NCI-H1092 (cell line): ENCODE measurements around the gene FFAR1.

Experiments
- DNase-seq: peaks from one replicate; lab custom pipeline; 2025; lab: John Stamatoyannopoulos, UW

FFAR1 gene

DNA sequence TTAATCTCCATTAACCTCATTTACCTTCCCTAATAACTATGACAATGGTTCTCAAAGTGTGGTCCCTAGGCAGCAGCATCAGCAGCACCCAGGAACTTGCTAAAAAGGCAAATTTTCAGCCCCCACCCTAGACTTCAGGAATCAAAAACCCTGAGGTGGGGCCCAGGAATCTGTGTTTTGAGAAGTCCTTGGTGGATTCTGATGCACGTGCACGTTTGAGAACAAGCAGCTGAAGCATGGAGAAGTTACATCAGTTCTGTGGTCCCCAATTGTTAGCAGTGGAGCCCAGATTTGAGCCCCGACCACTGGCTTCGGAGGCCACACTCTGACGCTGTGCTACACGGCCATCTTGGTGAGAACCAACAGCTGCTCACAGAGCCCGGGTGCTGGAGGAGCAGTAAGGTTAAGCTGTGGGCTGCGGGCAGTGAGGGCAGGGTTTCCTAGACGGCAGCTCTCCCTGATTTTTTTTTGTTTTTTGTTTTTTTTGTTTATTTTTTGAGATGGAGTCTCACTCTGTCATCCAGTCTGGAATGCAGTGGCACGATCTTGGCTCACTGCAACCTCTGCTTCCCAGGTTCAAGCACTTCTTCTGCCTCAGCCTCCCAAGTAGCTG is 32.7 kb upstream of the FFAR1 start:
- no peak for DNase-seq

DNA sequence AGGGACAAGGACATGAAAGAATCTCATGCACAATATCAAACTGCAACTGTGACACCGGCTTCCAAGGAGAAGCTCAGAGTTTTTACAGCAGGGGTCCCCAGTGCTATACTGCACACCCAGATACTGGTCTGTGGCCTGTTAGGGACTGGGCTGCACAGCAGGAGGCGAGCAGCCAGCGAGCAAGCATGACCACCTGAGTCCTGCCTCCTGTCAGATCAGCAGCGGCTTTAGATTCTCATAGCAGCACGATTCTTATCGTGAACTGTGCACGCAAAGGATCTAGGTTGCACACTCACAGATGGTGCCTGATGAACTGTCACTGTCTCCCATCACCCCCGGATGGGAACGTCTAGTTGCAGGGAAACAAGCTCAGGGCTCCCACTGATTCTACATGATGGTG is 31.8 kb upstream of the FFAR1 start:
- DNase-seq = no peak

DNA sequence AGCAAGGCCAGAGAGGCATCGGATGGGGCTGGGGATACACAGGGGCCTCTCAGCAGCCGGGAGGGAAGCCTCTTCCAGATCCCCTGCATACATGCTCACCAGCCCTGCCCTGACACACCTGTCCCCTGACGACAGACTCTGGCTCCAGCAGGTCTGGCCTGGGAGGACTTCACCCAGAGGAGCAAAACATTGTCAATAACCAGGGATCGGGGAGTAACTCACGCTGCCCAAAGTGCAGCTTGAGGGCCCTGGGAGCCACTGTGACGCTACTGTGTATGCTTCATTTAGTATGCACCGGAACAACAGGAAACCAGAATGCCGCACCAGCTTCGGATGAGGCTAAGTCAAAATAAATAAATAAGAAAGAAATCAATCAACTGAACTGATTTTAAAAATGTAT is 31.1 kb upstream of the FFAR1 start:
- DNase-seq = no peak

DNA sequence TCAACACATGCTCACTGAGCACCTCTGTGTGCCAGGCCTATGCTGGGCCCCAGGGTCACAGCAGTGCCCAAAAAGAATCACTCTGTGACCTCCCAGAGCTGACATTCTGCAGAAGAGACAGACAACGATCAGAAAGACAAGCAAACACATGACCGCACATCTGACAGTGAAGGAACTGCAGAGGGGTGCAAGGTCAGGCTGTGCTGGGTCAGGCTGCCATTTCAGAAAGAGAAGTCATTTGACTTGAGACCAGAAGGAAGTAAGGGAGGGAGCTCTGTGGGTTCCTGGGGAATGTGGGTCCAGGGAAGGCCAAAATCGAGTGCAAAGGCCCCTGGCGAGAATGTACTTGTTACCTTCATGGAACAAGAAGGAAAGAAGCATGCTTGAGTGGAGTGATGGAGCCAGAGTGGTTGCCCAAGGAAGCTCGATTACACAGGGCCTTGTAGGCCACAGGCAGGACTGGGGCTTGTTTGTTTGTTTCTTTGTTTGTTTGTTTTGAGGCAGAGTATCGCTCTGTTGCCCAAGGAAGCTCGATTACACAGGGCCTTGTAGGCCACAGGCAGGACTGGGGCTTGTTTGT is 30.1 kb upstream of the FFAR1 start:
- DNase-seq = no peak

DNA sequence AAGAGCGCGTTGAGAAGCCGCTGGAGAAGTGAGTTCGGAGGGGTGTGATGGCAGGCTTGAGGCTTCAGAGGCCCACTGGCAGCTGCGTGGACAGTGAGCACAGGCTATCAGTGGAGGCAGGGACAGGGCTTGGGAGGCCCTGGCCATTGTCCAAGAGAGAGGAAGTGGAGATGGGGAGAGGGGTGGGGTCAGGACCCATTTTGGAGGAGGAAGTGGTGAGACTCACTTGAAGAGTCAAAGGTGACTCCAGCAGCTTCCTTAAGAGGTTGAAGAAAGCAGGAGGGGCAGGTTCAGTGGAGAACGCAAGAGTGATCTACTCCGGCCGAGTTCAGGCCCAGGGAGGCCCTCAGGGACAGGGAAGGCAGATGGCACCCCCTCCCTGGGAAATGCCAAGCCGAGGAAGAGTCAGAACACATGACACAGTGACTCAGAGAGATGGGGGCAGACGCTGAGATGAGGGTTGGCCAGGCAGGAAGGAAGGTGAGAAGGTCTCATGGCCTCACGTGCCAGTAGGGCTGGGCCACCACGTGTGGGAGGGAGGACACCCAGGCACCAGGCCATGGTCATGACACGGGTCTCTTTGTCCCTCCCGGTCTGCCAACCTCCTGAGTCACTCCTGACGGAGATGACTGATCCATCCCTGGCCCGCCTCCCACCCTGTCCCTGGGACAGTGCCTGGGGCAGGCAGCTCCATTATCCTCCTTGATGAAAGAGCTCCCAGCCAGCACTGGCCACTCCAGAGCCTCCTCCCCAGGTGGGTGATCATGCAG is 28.8 kb upstream of the FFAR1 start:
- DNase-seq = no peak

DNA sequence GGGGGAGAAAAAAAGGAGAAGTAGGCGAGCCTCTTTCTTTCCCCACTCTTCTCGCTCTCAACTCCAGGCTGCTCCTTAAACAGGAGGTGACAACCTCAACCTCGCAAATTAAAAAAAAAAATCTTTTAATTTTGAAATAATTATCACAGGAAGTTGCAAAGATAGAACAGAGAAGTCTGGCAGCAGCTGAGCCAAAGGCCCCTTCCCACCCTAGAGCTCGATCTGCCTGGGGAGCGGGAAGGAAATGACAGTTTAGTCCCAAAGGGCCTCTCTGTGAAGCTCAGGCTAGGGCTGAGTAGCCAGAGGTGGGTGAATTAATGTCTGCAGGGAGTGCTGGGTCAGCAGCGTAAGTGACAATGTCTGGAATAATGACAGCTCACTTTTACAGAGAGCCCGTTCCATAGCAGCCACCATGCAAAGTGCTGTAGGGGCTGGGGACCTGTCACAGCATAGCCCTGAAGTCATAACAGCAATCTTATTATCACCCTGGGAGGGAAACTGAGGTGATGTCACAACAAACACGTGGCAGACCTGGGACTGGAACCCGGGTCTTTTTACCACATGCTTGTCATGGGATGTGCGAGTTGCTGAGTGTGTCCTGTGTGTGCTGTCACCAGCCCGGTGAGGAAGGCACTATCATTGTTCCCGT is 27.5 kb upstream of the FFAR1 start:
- no peak for DNase-seq

DNA sequence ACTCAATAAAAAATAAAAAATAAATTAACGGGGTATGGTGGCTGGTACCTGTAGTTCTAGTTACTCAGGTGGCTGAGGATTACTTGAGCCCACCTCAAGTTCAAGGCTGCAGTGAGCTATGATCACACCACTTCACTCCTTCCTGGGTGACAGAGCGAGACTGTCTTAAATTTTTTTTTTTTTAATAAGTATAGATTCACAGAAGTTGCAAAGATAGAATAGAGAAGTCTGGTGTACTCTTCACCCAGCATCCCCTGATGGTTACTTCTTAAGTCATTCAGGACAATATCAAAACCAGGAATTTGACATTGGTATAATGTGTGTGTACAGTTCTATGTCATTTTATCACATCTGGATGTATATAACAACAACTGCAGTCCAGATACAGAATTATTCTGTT is 26.4 kb upstream of the FFAR1 start:
- DNase-seq = no peak

DNA sequence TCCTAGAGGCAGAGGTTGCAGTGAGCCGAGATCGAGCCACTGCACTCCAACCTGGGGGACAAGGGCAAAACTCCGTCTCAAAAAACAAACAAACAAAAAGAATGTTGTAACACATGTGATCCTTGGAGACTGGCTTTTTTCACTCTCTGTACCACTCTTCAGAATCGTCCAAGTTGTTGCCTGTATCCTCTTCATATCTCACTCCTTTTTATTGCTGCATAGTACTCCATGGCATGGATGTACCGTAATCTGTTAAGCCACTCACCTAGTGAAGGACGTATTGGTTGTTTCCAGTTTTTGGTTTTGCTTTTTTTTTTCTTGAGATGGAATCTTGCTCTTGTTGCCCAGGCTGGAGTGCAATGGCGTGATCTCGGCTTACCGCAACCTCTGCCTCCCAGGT is 25.7 kb upstream of the FFAR1 start:
- DNase-seq = no peak

DNA sequence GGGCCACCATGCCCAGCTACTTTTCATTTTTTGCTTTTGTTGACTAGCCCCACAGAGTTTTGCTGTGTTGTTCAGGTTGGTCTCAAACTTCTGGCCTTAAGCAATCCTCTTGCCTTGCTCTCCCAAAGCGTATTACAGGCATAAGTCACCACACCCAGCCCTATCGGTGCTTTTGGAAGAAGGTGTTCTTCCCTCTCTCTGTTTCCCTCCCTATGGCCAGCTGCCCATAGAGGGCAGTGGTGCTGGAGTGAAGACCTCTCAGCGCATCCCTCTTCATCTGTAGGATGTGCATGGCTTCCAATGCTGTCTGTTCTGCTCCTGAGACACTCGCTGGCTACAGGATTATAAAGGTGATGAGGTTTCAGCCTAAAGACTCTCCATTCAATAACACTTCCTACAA is 20.1 kb upstream of the FFAR1 start:
- DNase-seq = no peak

DNA sequence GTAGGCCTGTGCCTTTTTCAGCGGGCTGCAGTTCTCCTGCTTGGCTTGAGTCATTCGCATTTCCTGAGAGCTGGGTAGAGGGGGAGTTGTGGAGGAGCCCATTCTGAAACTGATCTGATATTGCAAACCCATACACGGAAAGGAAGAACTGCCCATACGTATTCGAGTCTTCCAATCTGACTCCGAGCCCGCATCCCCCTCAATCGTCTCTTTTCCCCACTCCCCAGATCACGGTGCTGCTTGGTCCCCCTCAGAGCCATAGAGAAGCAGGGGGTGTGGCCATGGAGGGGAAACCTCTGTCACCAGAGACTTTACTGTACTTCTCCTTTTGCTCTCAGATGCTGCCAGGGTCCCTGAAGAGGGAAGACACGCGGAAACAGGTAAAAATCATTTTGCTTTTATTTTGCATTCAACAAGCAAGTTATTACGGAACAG is 18.8 kb upstream of the FFAR1 start, which contains the start of gene CD22:
TSS of gene CD22 (plus strand) at position 337 of the 435 bp plus-strand sequence. CDS start 2,854 bp downstream, outside the sequence.
- no peak for DNase-seq

DNA sequence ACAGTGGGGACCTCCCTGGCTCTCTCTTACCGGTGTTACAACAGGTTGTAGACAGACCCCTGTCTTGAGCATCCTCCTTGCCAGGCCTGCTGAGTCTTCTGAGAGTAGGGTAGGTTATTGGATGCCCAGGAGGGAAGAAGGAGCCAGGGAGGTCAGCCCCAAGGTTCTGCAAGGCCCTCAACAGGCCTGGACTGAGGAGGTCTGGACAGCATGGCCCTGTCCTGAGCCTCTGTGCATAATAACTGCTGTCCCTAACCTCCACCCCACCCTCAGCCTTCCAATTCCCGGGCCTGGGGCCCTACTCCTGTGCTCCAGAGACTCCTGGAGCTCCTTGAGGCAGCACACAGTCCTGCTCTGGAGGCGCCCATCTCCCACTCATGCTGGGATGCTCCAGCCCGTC is 18.4 kb upstream of the FFAR1 start:
- DNase-seq = no peak

DNA sequence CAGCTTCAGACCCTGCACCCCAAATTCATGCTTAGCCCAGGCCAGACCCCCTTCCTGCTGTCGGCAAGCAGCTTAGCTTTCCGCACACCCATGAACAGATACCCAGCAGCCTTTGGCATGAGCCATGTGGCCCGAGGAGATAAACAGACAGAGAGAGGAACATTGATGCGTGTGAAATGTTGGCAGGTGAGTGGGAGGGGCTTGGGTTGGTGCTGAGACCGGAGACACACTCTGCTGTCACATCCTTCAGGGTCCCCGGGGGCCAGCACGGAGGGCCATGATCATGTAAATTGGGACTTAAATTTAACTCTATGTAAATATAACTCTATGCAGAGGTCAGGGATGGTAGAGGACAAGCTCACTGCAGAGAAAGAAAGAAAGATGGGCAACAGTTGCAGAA is 17.2 kb upstream of the FFAR1 start:
- DNase-seq = no peak

DNA sequence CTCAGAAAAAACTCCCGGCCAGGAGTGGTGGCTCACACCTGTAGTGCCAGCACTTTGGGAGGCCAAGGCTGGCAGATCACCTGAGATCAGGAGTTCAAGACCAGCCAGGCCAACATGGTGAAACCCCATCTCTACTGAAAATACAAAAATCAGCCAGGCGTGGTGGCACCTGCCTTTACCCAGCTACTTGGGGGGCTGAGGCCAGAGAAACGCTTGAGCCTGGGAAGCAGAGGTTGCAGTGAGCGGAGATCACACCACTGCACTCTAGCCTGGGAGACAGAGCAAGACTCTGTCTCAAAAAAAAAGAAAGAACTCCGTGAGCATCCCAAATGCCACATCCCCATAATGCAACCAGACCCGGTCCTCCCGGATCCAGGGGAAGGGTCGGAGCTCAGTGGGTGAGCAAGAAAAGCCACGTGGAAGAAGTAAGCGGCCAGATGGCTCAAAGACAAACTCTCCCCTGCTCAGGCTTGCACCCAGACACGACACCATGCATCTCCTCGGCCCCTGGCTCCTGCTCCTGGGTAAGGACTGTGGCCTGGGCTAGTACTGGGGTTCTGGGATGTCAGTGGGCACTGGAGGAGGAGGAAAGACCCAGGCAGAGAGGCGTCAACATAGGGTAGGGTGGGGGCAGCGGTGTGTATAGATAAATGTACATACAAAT is 16.0 kb upstream of the FFAR1 start:
- DNase-seq = no peak

DNA sequence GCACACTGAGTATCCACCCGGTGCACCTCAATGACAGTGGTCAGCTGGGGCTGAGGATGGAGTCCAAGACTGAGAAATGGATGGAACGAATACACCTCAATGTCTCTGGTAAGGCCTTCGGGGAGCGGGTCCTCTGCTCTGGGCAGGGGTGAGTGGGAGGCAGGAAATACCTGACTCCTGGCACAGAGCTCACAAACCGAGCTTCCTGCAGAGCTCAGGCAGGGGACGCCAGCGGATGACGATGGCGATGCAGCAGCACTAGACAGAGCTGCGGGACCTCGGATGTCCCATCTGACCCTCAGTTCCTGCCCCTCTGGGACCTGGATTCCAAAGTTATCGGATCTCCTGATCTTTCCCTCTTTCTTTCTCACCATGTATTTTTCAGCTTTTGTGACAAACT is 14.9 kb upstream of the FFAR1 start:
- no peak for DNase-seq

DNA sequence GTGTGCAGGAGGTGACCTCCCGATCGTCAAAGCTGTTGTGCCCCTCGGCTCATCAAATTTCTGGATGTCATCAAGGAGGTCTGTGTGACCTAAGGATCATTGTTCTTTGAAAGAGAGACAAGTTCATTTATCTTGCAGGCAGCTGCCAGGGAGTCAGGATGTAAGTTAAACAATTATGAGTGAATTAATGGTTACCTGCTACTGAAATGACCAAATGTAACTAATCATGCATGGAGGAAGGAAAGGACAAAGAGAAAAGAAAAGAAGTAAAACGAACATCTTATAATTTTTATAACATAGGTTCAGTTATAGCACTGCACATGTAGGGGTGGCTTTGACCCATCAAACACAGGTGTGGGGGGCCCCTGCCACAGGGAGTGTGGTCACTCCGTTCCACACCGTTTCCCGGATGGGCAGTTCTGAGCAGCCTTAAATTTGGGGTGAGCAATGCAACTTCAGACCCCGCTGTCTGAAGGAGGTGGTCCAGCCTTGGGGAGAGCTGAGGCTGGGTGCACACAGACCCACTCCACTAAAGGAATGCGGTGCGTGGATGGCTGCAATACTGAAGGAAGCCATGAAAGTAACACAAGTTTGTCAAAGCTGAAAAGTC is 13.5 kb upstream of the FFAR1 start:
- DNase-seq = no peak

DNA sequence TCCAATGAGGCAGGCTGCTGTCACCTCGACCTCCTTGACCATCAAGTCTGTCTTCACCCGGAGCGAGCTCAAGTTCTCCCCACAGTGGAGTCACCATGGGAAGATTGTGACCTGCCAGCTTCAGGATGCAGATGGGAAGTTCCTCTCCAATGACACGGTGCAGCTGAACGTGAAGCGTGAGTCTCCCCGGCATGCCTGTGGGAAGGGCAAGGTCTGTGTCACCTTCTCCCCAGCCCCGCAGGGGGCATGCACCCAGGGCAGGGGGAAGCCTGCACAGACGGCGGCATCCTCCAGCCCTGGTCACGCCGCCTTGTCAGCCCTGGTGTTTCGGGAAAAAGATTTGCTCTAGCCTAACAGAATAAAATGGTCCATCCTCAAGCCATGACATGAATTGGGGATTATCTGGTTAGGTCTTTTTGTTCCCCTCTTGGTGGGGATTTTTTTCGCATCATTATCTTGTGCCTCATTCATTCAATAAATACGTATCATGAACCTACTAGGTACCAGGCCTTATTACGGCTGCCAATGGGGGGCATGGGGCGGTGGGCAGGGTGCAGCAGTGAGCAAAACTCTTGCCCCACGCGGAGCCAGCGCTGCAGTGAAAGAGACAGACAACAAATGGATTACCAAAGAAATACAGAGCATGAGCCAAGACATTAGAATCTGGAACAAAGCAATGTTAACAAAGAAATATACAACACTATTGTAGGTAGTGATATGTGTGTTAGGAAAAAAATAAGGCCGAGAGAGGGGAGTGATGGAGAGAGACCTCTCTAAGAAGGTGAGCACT is 11.3 kb upstream of the FFAR1 start:
- DNase-seq = no peak

DNA sequence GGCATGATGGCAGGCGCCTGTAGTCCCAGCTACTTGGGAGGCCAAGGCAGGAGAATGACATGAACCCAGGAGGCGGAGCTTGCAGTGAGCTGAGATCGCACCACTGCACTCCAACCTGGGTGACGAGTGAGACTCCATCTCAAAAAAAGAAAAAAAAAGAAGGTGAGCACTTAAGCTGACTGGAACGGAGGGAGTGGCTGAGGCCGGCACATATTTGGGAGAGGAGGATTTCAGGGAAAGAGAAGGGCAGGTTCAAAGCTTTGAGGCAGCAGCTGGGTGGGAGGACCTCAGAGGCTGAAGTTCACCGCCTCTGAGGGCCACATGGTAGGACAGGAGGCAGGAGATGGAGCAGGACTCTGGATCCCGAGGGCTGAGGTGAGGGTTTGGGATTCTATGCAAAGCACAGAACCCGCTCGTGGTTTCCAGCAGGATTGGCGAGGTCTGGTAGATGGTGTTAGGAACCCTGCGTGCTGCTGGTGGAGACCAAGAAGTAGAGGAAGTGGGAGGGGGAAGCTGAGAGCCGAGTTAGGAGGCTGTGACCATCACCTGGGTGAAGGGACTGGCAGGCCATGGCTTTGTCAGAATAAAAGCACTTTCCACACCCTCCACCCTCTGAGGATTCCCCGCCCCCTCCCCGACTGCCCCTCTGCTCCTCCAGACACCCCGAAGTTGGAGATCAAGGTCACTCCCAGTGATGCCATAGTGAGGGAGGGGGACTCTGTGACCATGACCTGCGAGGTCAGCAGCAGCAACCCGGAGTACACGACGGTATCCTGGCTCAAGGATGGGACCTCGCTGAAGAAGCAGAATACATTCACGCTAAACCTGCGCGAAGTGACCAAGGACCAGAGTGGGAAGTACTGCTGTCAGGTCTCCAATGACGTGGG is 10.4 kb upstream of the FFAR1 start:
- DNase-seq = no peak

DNA sequence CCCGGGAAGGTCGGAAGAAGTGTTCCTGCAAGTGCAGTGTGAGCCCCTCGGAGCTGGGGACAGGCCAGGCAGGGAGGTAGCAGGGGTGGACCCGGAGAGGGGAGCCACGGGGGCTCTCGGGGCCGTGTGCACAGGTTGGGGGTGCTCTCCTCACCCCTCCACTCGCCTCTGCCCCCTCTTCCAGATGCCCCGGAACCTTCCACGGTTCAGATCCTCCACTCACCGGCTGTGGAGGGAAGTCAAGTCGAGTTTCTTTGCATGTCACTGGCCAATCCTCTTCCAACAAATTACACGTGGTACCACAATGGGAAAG is 9.8 kb upstream of the FFAR1 start:
- no peak for DNase-seq

DNA sequence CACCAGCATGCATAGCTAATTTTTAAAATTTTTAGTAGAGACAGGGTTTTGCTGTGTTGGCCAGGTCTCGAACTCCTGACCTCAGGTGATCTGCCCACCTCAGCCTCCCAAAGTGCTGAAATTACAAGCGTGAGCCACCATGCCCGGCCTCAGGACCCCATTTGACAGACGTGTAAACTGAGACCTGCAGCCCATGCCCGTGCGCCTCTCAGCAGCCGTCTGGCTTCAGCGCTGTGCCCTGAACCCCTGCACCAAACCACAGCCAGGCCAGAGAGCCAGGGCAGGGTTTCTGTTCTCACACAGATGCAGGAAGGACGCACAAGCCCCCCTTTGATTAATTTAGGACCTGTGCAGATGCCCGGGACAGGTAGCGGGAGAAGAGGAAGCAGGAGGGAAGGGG is 7.3 kb upstream of the FFAR1 start:
- DNase-seq = no peak

DNA sequence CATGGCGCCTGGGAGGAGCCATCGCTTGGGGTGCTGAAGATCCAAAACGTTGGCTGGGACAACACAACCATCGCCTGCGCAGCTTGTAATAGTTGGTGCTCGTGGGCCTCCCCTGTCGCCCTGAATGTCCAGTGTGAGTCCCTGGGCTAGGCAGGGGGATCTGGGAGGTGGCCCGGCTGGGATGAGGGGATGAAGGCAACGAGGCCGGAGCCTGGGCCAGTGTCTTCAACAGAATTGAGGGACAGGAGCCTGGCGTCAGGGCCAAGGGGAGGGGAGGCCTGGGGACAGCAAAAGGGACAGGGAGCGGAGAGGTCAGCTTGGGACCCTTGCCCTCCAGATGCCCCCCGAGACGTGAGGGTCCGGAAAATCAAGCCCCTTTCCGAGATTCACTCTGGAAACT is 6.7 kb upstream of the FFAR1 start:
- no peak for DNase-seq
